ENCODE data around the gene PRR35.
A peak's percentile ranks its signal among the peaks of the same experiment; 100 is the strongest.

Gene PRR35

GRCh38 chr16:578232-578869 lies 18.2 kb downstream of the PRR35 start:
- DNase-seq (ENCODE audit: low read depth in 4 of 4, low spot score in 1 of 4), result no peak

- DNase-seq (ENCODE audit: low read depth in 4 of 4, low spot score in 1 of 4), result peak; percentile 32 to 56 (median 34)
Measured at GRCh38 chr16:578870-579405, 18.7 kb downstream of the PRR35 start.

- no peak for DNase-seq (ENCODE audit: low read depth in 4 of 4, low spot score in 1 of 4)
Measured at GRCh38 chr16:580141-580945, 20.1 kb downstream of the PRR35 start.

- DNase-seq (ENCODE audit: low read depth in 4 of 4, low spot score in 1 of 4), result no peak
Measured at GRCh38 chr16:580946-581498, 20.8 kb downstream of the PRR35 start.

GRCh38 chr16:582218-582613 lies 22.0 kb downstream of the PRR35 start:
- DNase-seq (ENCODE audit: low read depth in 4 of 4, low spot score in 1 of 4), result no peak

- DNase-seq (ENCODE audit: low read depth in 4 of 4, low spot score in 1 of 4), result no peak
Measured at GRCh38 chr16:582614-583331, 22.6 kb downstream of the PRR35 start.

- no peak for DNase-seq (ENCODE audit: low read depth in 4 of 4, low spot score in 1 of 4)
Measured at GRCh38 chr16:583470-583814, 23.2 kb downstream of the PRR35 start.

- no peak for DNase-seq (ENCODE audit: low read depth in 4 of 4, low spot score in 1 of 4)
Measured at GRCh38 chr16:583815-584591, 23.8 kb downstream of the PRR35 start.

- DNase-seq (ENCODE audit: low read depth in 4 of 4, low spot score in 1 of 4), result no peak
Measured at GRCh38 chr16:585351-585750, 25.2 kb downstream of the PRR35 start.

- DNase-seq (ENCODE audit: low read depth in 4 of 4, low spot score in 1 of 4), result no peak
Measured at GRCh38 chr16:586047-586644, 26.0 kb downstream of the PRR35 start.

GRCh38 chr16:586645-587590 lies 26.7 kb downstream of the PRR35 start:
- no peak for DNase-seq (ENCODE audit: low read depth in 4 of 4, low spot score in 1 of 4)

- DNase-seq (ENCODE audit: low read depth in 4 of 4, low spot score in 1 of 4), result peak in 3 of 4 experiments; percentile 46 to 52 (median 50)
Measured at GRCh38 chr16:588639-588888, 28.4 kb downstream of the PRR35 start.

GRCh38 chr16:588889-589657 lies 28.9 kb downstream of the PRR35 start:
- peak; percentile 91 to 99 (median 95) for DNase-seq (ENCODE audit: low read depth in 4 of 4, low spot score in 1 of 4)

- DNase-seq (ENCODE audit: low read depth in 4 of 4, low spot score in 1 of 4), result peak; percentile 97 to 99 (median 98)
Measured at GRCh38 chr16:589658-590187, 29.5 kb downstream of the PRR35 start, which contains the start of gene RAB40C. TSS of gene RAB40C (plus strand) at chr16:590066. CDS start at chr16:590292, 226 bp downstream.

GRCh38 chr16:590188-590814 lies 30.1 kb downstream of the PRR35 start:
- DNase-seq (ENCODE audit: low read depth in 4 of 4, low spot score in 1 of 4), result no peak

GRCh38 chr16:590815-591200 lies 30.6 kb downstream of the PRR35 start:
- no peak for DNase-seq (ENCODE audit: low read depth in 4 of 4, low spot score in 1 of 4)

GRCh38 chr16:591231-591630 lies 31.0 kb downstream of the PRR35 start:
- DNase-seq (ENCODE audit: low read depth in 4 of 4, low spot score in 1 of 4), result no peak

Measured in stimulated activated CD4-positive, alpha-beta T cell treated with anti-CD3 and anti-CD28 coated beads, Interleukin-1b, Interleukin-23, amount 100 ng/mL, for 24 hours (primary cell).